ENCODE data around the gene LPCAT1.
"Not testable (repeated sequence)": the region's sequence is repeated elsewhere in the genome, so short reads cannot be mapped to it uniquely, and the experiment has no call there.

Gene LPCAT1

DNA sequence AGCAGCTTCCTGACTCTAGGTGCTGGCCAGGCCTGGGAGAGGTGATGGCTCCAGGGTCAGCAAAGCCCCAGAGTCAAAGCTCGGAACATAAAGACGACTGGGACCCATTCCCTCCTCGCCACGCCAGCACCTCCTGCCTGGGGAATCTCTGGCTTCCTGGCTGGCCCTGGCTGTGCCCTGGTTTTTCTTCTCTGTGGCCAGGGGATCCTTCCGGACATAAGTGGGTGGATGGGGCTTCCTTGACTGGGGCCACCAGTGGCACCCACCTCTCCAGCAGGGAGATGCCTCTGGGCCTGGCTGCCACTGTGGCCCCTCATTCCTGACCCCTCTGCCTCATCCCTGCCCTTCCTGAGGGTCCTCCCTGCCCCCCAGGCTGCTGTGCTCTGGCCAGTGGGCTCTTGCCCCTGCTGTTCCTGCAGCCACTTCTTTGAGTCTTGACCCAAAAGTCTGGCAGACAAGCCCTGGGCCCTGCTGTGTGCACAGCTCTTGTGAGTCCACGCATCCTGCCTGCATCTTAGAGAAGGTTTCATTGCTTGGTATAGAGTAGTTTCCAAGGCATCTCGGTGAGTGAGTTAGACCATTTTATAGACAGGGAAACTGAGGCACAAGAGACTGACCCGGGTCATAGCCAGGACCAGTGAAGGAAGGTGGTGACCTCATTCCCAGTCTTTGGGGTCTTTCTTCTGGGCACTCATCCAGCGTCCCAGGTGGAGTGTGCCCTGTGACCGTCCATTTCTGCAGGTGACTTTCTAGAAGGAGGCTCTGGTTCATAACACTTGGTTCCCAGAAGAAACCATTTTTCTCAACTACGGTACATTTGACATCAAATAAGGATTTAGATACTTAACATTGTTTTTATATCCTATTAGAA, 17.3 kb upstream of the LPCAT1 start:
- DNase-seq (ENCODE audit: low read depth): no peak

DNA sequence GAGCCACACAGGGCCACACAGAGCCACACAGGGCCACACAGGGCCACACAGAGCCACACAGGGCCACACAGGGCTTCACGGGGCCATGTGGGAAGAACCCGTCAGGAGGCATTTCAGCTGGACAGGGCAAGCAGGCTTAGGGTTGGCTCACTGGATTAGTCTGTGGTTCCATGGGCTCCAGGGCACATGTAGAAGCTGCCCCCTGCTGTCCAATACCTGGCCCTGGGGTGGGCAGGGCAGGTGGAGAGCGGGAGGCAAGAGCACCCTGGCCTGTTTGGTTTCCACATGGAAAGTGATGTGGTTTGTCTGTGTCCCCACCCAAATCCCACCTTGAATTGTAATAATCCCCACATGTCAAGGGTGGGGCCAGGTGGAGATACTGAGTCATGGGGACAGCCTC, 16.4 kb upstream of the LPCAT1 start:
- DNase-seq (ENCODE audit: low read depth): no peak

DNA sequence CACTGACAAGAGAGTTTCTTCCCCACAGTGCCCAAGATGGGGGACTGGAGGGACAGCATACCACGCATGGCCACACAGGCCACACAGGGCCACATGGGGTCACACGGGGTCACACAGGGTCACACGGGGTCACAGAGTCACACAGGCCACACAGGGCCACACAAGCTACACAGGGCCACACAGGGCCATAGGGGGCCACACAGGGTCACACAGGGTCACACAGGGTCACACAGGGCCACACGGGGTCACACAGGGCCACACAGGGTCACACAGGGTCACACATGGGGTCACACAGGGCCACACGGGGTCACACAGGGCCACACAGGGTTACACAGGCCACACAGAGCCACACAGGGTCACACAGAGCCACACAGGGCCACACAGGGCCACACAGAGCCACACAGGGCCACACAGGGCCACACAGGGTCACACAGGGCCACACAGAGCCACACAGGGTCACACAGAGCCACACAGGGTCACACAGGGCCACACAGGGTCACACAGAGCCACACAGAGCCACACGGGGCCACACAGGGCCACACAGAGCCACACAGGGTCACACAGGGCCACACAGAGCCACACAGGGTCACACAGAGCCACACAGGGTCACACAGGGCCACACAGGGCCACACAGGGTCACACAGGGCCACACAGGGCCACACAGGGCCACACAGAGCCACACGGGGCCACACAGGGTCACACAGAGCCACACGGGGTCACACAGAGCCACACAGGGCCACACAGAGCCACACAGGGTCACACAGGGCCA, 15.8 kb upstream of the LPCAT1 start:
- DNase-seq (ENCODE audit: low read depth): not testable (repeated sequence)

DNA sequence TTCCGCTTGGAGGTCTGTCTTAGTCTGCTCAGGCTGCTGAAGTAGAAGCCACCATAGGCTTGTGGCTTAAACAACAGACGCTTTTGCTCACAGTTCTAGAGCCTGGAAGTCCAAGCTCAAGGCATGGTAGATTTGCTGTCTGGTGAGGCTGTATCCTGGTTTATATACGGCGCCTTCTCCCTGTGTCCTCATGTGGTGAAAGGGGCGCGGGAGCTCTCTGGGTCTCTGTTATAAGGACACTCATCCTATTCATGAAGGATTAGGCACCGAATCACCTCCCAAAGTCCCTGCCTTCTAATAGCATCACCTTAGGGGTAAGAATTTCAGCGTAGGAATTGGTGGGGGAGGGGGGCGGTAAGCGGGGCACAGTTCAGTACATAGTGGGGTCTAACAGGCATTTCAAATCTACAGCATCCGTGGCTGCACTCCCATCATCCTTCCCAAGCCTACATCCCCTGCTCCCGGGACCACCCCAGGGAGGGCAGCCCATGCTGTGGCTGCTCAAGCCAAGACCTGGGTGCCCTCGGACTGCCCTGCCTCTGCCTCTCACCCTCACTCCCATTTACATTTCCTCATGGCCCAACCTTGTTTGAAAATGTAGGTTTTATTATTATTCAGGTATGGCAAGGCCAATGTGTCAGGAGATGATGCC, 15.1 kb upstream of the LPCAT1 start:
- no peak for DNase-seq (ENCODE audit: low read depth)

DNA sequence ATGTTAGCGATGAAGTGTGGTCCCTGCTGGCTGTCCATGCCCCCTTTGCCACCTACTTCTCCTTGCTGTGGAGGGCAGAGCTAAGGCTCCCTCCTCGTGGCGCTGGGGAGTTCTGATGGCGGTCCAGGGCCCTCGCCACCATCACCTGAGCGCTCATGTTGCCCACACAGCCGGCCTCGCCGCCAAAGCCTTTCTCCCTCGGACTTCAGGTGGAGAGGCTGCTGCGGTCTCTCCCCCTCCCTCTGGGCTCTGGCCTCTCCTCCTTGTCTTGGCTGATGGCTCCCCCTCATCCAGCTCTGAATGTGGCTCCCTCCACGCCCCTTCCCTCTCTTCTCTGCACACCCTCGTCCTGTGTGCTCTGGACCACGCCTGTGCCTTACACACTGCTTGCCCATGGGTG, 14.5 kb upstream of the LPCAT1 start:
- no peak for DNase-seq (ENCODE audit: low read depth)

DNA sequence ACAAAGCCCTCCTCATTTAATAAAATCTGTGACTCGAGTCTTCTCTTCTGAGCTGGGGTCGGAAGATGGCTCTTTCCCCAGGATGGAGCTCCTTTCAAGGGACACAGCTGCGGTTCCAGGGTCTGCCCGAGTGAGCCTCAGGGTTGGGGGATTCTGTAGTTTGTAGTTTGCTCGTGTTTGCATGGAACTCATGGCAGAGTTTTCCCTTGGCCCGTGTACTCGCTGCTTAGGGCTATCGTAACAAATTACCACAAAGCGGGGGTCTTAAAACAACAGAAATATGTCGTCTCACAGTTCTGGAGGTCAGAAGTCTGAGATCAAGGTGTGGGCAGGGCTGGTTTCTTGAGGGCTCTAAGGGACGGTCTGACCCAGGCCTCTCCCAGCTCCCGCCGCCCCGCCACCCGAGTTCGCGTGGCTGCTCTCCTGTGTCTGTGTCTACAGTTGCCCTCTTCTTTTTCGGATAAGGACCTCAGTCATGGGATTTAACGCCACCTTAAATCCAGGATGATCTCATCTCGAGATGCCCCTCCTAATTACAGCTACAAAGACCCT, 13.9 kb upstream of the LPCAT1 start:
- no peak for DNase-seq (ENCODE audit: low read depth)

DNA sequence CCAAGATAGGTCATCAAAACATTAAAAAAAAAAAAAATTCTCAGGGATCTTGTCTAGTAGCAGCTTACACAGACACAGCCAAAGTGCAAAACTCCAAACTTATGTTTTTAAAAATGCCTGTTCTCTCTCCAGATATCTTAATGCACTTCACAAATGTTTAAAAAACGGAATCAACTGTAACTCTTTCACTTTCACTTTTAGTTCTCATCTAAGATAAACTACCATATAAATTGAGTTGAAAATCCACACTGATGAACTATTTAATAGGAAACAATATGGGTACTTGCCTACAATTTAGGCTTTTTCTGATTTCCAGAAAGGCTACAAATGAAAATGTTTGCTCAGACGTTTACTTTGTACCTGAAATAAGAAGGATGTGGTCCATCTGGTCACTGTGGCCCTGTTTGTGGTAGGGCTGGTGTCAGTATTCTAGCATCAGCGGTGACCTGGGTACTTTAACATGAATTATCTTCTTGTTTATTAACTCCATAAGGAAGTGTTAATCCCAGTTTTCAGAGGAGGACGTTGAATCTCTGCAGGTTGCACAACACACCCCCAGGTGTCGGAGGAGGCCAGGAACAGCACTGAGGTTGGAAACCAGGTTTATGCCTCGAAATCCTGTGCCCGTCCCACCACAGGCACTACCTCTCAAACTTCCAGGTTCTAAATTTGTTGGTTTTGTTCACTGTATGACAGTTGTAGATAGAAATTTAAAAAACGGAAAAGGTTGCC, 13.3 kb upstream of the LPCAT1 start:
- no peak for DNase-seq (ENCODE audit: low read depth)

DNA sequence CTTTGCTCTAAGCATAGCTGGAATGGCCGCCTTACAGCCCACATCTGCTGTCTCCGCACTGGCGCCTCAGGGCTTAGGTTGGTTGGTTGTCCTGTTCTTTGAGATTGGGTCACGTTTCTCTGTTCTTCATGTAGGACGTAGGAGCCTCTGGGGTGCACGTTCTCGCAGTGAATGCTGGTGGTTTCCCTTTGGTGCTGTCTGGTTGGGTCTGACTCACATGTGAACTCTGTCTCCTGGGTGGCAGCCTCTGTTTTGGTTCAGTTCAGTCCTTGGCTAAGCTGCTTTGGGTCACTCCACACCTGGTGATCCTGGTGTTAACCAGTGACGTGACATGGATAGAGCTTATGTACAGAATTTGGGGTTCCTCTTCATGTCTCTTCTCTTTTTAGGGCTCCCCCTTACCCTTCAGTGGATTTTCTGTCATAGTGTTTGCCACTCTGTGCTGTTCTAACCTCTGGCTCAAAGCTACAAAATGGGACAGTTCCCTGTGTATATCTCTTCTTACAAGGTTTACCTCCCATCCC, 12.6 kb upstream of the LPCAT1 start:
- DNase-seq (ENCODE audit: low read depth): no peak

DNA sequence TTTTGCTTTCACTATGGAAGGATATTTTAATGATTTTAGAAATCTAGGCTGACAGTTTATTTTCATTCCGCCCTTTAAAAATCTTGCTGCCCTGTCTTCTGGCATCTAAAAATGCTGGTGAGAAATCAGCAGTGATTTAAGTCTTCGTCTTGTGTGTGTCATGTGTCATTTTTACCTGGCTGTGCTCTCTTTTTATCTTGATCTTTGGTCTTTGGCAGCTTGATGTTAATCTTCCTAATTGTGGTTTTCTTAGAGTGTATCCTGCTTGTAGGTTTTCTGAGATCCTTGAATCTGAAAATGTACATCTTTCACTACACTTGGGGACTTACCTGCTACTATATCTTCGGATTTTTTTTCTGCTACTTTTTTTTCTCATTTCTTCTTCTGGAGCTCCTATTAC, 11.9 kb upstream of the LPCAT1 start:
- DNase-seq (ENCODE audit: low read depth): no peak

DNA sequence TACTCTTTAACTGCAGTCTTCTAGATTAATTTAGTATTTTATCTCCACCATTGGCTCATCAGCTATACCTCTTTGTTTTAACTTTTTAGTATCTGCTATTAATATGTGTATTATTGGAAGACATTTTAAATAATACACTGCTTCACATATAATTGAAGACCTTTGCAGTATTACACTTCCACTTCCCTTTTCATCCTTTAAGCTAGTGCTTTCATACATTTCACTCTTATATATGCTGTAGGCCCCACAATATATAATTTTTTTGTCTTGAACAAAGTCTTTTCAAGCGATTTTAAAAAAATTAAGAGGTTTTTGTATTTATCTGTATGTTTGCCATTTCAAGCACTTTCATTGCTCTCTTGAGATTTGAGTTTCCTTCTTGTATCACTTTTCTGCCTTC, 8.6 kb upstream of the LPCAT1 start:
- no peak for DNase-seq (ENCODE audit: low read depth)

DNA sequence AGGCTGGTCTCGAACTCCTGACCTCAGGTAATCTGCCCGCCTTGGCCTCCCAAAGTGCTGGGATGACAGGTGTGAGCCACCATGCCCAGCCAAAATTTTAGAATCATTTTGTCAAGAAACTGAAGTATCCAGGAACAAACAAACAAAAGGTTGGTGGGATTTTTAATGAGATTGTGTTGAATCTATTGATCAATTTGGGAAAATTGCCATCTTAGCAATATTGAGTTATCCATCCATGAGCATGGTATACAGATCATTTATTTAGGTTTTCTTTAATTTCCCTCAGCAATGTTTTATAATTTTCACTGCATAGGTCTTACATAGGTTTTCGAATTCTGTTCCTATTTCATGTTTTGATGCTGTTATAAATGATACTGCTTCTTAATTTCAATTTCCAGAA, 5.7 kb upstream of the LPCAT1 start:
- no peak for DNase-seq (ENCODE audit: low read depth)

DNA sequence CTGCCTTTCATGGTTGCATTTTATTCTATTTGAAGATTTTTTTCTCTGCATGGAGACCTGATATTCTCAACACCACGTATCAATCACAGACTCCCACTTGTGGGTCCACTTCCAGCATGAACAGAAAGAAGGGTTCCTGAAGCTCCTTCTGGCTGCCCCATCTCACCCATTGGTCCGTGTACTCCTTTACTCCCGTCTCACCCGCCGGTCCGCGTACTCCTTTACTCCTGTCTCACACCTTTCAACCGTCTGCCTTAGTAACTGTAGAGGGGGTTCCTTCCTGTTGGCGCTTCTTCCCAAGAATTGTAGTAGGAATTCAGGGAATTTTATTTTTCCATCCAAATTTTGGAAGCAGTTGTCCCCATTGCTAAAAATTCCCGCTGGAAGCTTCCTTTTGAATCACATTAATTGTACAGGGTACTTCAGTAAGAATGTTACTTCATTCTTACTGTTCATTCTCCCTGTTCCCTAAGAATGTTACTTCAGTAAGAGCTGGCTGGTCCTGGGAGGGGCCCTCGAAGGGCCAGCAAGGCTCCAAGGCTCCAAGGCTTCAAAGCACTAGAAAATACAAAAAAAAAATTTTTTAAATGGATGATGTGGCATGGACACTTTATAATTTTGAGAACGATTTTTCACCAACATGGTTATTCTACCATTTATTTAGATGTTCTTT, 3.9 kb upstream of the LPCAT1 start:
- DNase-seq (ENCODE audit: low read depth): no peak

DNA sequence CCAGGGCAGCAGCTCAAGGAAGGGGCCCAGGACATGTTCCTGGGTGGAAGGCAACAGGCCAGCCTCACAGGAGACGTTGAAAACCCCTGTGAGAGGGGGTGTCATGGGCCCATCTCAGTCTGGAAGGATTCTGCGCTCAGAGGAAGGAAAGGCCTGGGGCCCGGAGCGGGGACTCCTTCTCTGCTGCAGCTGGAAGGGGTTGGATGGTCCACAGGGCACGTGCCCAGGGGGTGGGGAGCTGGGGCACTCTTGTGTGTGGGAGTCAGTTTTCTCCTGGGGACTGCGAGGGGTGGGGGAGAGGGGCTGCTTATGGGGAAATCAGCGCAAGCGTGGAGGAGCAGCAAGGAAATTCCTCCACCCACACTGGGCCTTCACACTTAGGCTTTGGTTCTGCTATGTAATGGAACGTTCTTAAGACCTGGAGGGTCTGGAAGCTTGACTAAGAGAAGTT, 2.9 kb upstream of the LPCAT1 start:
- DNase-seq (ENCODE audit: low read depth): no peak

DNA sequence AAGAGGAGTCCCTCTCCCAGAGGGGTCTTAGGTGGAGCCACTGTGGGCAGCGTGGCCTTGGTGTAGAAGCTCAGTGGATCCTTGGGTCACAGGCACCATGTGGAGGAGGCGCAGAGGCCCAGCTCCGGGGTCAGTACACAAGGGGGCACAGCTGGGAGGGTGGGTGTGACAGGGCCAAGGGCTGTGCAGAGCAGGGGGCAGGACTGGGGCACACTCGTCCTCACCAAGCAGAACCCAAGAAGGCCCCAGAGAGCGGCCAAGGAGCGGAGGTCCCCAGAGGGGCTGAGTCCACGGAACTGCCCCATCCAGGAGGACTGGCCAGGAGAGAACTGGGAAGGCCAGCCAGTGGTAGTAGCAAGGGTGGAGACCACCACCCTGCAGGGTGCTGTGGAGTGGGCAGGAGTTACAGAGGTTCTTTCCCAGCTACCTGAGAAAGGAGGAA, 2.5 kb upstream of the LPCAT1 start:
- DNase-seq (ENCODE audit: low read depth): no peak

DNA sequence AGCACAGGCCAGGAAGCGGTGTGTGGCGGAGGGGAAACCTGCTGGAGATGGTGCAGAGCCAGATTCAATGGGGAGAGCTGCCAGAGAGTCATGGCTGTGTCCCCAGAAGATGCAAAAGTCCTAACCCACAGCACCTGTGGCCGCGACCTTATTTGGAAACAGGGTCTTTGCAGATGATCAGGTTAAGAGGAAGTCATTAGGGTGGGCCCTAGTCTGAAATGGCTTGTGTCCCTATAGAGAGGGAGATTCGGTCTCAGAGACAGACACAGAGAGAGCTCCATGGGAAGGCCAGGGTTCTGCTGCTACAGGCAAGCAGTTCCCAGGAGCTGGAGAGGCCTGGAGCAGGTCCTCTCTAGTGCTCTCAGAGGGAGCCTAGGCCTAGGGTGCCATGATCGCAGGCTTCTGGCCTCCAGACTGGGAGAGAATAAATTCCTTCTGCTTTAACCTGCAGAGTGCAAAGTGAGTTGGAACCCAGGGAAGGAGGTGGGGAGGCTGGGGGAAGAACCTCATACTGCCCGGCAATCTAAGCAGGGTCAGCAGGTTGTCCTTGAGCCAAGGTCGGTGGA, 1.9 kb upstream of the LPCAT1 start:
- DNase-seq (ENCODE audit: low read depth): no peak

DNA sequence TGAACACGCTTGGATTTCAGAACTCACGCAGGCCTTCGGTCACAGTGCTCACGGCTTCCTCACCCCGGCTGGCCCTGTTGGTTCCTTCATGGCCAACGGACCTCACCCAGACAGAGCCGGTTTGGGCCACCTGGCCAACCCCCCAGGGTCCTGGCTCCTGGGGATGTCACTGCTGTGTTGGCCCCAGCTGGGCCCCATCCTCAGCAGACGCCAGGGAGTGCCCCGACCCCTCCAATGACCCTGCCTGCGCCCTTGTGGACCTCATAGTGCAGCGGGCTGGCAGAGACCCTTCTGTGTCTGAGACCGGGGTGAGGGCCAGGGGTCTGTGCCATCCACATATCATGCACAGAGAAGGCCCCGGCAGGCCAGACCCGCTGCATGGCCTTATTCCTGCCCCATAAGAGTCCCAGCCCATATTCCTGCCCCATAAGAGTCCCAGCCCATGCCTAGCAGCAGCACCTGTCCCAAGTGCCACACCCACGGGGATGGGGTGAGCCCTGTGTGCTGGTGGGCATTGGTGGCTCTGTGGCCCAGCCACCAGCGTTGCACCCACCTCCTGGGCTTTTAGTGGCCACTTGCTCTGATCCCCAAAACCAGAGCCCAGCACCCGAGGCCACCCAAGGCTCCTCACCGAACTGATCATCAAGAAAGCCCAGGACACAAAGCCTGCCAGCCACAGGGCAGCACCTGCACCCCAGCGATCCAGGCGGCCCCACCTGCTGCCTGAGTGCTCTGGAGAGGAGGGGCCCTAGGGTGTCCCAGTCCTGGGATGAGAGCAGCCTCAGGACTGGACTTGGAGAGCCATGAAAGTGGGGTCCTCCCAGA, 1.3 kb upstream of the LPCAT1 start:
- no peak for DNase-seq (ENCODE audit: low read depth)

DNA sequence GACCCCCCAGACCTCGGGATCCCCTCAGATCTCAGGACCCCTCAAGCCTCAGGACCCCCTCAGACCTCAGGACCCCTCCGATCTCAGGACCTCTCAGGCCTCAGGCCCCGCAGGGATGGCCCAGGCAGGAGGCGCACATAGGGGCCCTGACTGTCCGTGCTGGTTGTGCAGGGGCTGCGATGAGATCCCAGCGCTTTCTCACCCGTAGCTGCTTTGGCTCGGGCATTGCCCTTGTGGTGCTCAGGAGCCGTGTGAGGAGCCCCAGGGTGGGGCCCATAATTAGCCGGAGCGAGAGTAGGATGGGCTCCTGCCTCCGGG, 680 bp upstream of the LPCAT1 start:
- DNase-seq (ENCODE audit: low read depth): no peak

DNA sequence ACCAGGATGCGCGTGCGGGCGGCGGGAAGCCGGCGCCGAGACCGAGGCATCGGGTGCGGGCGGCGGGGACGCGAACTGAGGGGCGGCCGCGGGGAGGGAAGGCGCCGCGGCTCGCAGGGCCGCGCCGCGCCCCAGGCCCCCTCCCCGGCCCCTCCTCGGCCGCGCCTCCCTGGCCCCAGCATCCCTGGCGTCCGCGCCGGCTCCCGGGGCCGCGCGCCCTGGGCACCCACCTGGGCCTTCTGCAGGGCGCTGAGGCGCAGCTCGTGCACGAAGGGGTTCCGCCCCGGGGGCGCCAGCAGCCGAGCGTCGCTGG, 324 bp downstream of the LPCAT1 start:
- no peak for DNase-seq (ENCODE audit: low read depth)

DNA sequence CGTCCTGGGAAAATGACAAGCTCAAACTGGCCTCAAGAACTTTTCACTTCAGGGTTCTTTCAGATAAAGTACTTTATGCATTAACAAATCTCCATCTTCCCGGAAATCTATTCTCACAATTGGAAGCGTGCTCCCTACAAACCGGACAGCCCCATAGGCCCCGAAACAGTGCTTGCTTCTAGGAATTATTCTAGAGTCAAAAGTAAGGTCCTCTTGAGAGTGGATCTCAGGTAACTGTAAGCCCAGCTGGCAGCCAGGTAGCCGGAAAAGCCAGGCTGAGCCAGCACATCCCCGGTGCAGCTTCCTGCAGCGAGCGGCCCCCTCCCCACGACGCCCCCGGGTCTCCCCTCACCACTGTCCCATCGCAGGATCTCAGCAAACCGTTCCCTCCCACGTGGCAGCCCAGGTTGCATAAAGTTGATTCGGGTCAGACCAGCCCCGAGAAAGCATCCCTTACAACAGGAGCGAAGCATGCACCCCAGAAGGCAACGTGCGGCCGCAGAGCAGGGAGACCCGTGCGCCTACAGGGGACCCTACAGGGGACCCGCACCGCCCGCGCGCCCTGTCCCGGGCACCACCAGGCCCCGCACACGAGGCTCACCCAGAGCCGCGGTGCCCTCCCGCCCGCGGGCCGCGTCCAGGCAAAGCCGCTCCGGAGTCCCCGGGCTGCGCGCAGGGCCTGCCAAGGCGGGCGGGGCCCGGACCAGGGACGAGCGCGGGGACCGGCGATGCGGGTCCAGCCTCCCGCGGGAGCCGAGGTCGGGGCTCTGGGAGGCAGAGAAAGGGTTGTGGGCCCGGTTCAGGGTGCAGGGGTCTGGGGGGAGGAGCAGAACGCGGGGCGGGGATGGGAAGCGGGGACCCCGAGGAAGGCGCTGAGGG, 920 bp downstream of the LPCAT1 start:
- no peak for DNase-seq (ENCODE audit: low read depth)

Measured in stimulated activated CD8-positive, alpha-beta memory T cell treated with anti-CD3 and anti-CD28 coated beads, Interleukin-15, amount 100 ng/mL, for 24 hours (primary cell).